T-helper 2 cell treated with Interferon-gamma antibody and Interleukin-4, amounts not matched to agents 100 ng/mL and 5 ng/mL, for 36 hours (primary cell): ENCODE results near the gene SERTAD1. TPM values are rescaled to one million over a fixed set of nuclear protein-coding genes. Genes with fewer than 3 reads are reported as not detected.
"Not testable (repeated sequence)": the region's sequence is repeated elsewhere in the genome, so short reads cannot be mapped to it uniquely, and the experiment has no call there.

ENCODE experiments used
- intact Hi-C: fragments of 100-400 bp; cut with micrococcal nuclease; formaldehyde crosslinking; loops from one replicate; pipeline ENCODE4 v1.15.1; 2023
- total RNA-seq: library from RNA; stranded (reverse); gene quantifications from 2 replicates; pipeline ENCODE4 v1.2.3, GENCODE V29; 2022

SERTAD1 gene
- 8.3 and 8.9 TPM in 2 replicates for total RNA-seq

- intact Hi-C loops: loop anchor here (1.0 to 5.0 kb wide), 4 partner anchors 18 to 187 kb away; partner anchors contain the start of gene SPTBN4
Observed at GRCh38 chr19:40425450-40426287, at the start of gene SERTAD1. Gene SERTAD1 (minus strand): TSS chr19:40425992. CDS start chr19:40423546, 2,446 bp downstream.

GRCh38 chr19:40474737-40475136, 48.9 kb upstream of the SERTAD1 start:
- intact Hi-C loops: no loop called here

GRCh38 chr19:40472516-40472915, 46.7 kb upstream of the SERTAD1 start:
- intact Hi-C loops: no loop called here

- intact Hi-C loops: no loop called here
Observed at GRCh38 chr19:40471111-40471510, 45.3 kb upstream of the SERTAD1 start.

GRCh38 chr19:40469011-40469410, 43.2 kb upstream of the SERTAD1 start:
- intact Hi-C loops: loop anchor here (5.0 kb wide), 2 partner anchors 67 to 143 kb away; no protein-coding TSS in a partner anchor

- intact Hi-C loops: loop anchor here (2.0 to 5.0 kb wide), 3 partner anchors 42 to 145 kb away; partner anchors contain the start of gene SERTAD1
Observed at GRCh38 chr19:40466985-40467734, 41.4 kb upstream of the SERTAD1 start, which contains the start of gene SPTBN4. Gene SPTBN4 (plus strand): TSS chr19:40467001. CDS start chr19:40472622, 5,621 bp downstream.

GRCh38 chr19:40466219-40466984, 40.6 kb upstream of the SERTAD1 start:
- intact Hi-C loops: loop anchor here (2.0 to 5.0 kb wide), 3 partner anchors 42 to 146 kb away; partner anchors contain the start of gene SERTAD1

- intact Hi-C loops: loop anchor here (1.0 to 5.0 kb wide), 7 partner anchors 21 to 147 kb away; partner anchors contain the start of genes C19orf47, PLD3, SERTAD1 and SERTAD3
Observed at GRCh38 chr19:40465557-40466218, 39.9 kb upstream of the SERTAD1 start, which contains the start of gene BLVRB. Gene BLVRB (minus strand): TSS chr19:40465745. CDS start chr19:40465688, 57 bp downstream.

- intact Hi-C loops: loop anchor here (1.0 to 5.0 kb wide), 6 partner anchors 21 to 147 kb away; partner anchors contain the start of genes C19orf47, PLD3 and SERTAD3
Observed at GRCh38 chr19:40465025-40465556, 39.3 kb upstream of the SERTAD1 start.

- intact Hi-C loops: loop anchor here (1.0 to 5.0 kb wide), 6 partner anchors 20 to 148 kb away; partner anchors contain the start of genes C19orf47, PLD3 and SERTAD3
Observed at GRCh38 chr19:40464059-40465024, 38.5 kb upstream of the SERTAD1 start.

- intact Hi-C loops: loop anchor here (2.0 kb wide), 1 partner anchor 135 kb away; no protein-coding TSS in a partner anchor
Observed at GRCh38 chr19:40463587-40464037, 37.8 kb upstream of the SERTAD1 start.

- intact Hi-C loops: no loop called here
Observed at GRCh38 chr19:40461669-40462221, 36.0 kb upstream of the SERTAD1 start.

GRCh38 chr19:40460185-40460584, 34.4 kb upstream of the SERTAD1 start:
- intact Hi-C loops: no loop called here

- intact Hi-C loops: no loop called here
Observed at GRCh38 chr19:40458597-40458974, 32.8 kb upstream of the SERTAD1 start.

GRCh38 chr19:40457953-40458596, 32.3 kb upstream of the SERTAD1 start:
- intact Hi-C loops: no loop called here

GRCh38 chr19:40457048-40457447, 31.3 kb upstream of the SERTAD1 start:
- intact Hi-C loops: no loop called here

- intact Hi-C loops: not testable (repeated sequence)
Observed at GRCh38 chr19:40453943-40454342, 28.2 kb upstream of the SERTAD1 start.
